GM12891 (cell line): Measurements from ENCODE around the gene ACSF3.
A peak's percentile ranks its signal among the peaks of the same experiment; 100 is the strongest.
"Not testable (repeated sequence)": the region's sequence is repeated elsewhere in the genome, so short reads cannot be mapped to it uniquely, and the experiment has no call there.

ENCODE experiments used
- DNase-seq: peaks from one replicate; pipeline ENCODE4 v3.0.0; 2011; ENCODE audit warnings: low spot score; ENCODE audit not compliant: insufficient read length
- FAIRE-seq: peaks from 2 replicates; lab custom pipeline; 2011; peaks lifted over from hg19 to GRCh38; lab: Jason Lieb, UNC
- PAX5 ChIP-seq: IDR thresholded peaks from 2 replicates; pipeline ENCODE4 v1.6.1; 2011; ENCODE audit warnings: low read length, moderate library complexity, mild to moderate bottlenecking; ENCODE audit not compliant: insufficient read depth, severe bottlenecking
- POLR2A ChIP-seq: IDR thresholded peaks from 2 replicates; pipeline ENCODE4 v1.6.1; 2011; ENCODE audit warnings: low read depth, low read length, control low read depth
- POLR2AphosphoS5 ChIP-seq: IDR thresholded peaks from 2 replicates; pipeline ENCODE4 v1.6.1; 2011; ENCODE audit warnings: low read depth, low read length, control low read depth
- POU2F2 ChIP-seq: IDR thresholded peaks from 2 replicates; pipeline ENCODE4 v1.6.1; 2011; ENCODE audit warnings: low read depth, mild to moderate bottlenecking, control low read depth, low read length, moderate library complexity
- SPI1 ChIP-seq: IDR thresholded peaks from 2 replicates; pipeline ENCODE4 v1.6.1; 2011; ENCODE audit warnings: low read depth, low read length, control low read depth
- TAF1 ChIP-seq: IDR thresholded peaks from 2 replicates; pipeline ENCODE4 v1.6.1; 2011; ENCODE audit warnings: low read depth, low read length, control low read depth

The ACSF3 gene

GRCh38 chr16:89164847-89165680, 71.4 kb downstream of the ACSF3 start:
- no peak for DNase-seq
- FAIRE-seq = no peak
- TF ChIP-seq POU2F2 = no peak
- no peak for TF ChIP-seq TAF1
- no peak for TF ChIP-seq SPI1
- no peak for TF ChIP-seq POLR2AphosphoS5
- no peak for TF ChIP-seq PAX5
- TF ChIP-seq POLR2A = no peak

- DNase-seq, FAIRE-seq: not testable (repeated sequence)
Measured at GRCh38 chr16:89165681-89165979, 72.0 kb downstream of the ACSF3 start.

GRCh38 chr16:89166696-89167424, 73.2 kb downstream of the ACSF3 start:
- FAIRE-seq (no peak), DNase-seq (no peak)
- TF ChIP-seq TAF1 (no peak), POLR2AphosphoS5 (no peak), SPI1 (no peak), POU2F2 (no peak), POLR2A (no peak), PAX5 (no peak)

GRCh38 chr16:89167425-89167941, 73.8 kb downstream of the ACSF3 start:
- DNase-seq = peak; percentile 91
- FAIRE-seq = peak; percentile 94

GRCh38 chr16:89168381-89169189, 74.9 kb downstream of the ACSF3 start:
- FAIRE-seq = no peak
- DNase-seq = no peak
- no peak for TF ChIP-seq POLR2A

More at GRCh38 chr16:89167425-89167941, 73.8 kb downstream of the ACSF3 start:
- TF ChIP-seq SPI1 (no peak), PAX5 (peak; percentile 37), TAF1 (no peak), POLR2AphosphoS5 (no peak), POLR2A (no peak), POU2F2 (0 out of 2 replicates have a peak, but pooled peaks have one; percentile 60)

GRCh38 chr16:89169778-89170177, 76.1 kb downstream of the ACSF3 start:
- FAIRE-seq (no peak), DNase-seq (no peak)
- TF ChIP-seq POLR2A = no peak

- TF ChIP-seq POU2F2 = no peak
- no peak for TF ChIP-seq TAF1
- no peak for TF ChIP-seq SPI1
- TF ChIP-seq POLR2AphosphoS5 = no peak
- no peak for TF ChIP-seq POLR2A
- no peak for TF ChIP-seq PAX5
- FAIRE-seq = no peak
Measured at GRCh38 chr16:89170346-89171215, 76.9 kb downstream of the ACSF3 start.

GRCh38 chr16:89171216-89172170, 77.8 kb downstream of the ACSF3 start, which contains the start of gene CDH15:
CDH15 (plus strand) TSS chr16:89171748; CDS start chr16:89171832, 84 bp downstream.
- peak; percentile 99 for DNase-seq
- TF ChIP-seq TAF1 (no peak), POLR2A (no peak), SPI1 (no peak), PAX5 (no peak)
- FAIRE-seq = peak; percentile 99

More at GRCh38 chr16:89170346-89171215, 76.9 kb downstream of the ACSF3 start:
- no peak for DNase-seq
